RWPE1 (cell line): Measurements from ENCODE around the gene HNF4A.

Experiments
- CTCF ChIA-PET: fragments of 350-600 bp; sonication (Branson Sonifier 250); formaldehyde crosslinking; extraction: SDS; loops from one replicate; lab custom pipeline; 2021; lab: Yijun Ruan, JAX
- POLR2A ChIA-PET: fragments of 400-600 bp; formaldehyde crosslinking; extraction: SDS; loops from one replicate; lab custom pipeline; 2020; ENCODE audit warnings: antibody characterized with exemption; ENCODE audit not compliant: low non-redundant PET; lab: Yijun Ruan, JAX
- DNase-seq: peaks from one replicate; pipeline ENCODE4 v3.0.0; 2012; ENCODE audit warnings: low spot score
- H3K27ac ChIP-seq: fragments of 450-650 bp; 2 replicates; pipeline ENCODE4 v1.5.1; 2017
- TF ChIP-seq, protein P1 (sequence below): fragments of 450-650 bp; conservative IDR thresholded peaks from 2 replicates; pipeline ENCODE4 v1.5.1; 2017; ENCODE audit warnings: low read depth, mild to moderate bottlenecking

Gene HNF4A

DNA sequence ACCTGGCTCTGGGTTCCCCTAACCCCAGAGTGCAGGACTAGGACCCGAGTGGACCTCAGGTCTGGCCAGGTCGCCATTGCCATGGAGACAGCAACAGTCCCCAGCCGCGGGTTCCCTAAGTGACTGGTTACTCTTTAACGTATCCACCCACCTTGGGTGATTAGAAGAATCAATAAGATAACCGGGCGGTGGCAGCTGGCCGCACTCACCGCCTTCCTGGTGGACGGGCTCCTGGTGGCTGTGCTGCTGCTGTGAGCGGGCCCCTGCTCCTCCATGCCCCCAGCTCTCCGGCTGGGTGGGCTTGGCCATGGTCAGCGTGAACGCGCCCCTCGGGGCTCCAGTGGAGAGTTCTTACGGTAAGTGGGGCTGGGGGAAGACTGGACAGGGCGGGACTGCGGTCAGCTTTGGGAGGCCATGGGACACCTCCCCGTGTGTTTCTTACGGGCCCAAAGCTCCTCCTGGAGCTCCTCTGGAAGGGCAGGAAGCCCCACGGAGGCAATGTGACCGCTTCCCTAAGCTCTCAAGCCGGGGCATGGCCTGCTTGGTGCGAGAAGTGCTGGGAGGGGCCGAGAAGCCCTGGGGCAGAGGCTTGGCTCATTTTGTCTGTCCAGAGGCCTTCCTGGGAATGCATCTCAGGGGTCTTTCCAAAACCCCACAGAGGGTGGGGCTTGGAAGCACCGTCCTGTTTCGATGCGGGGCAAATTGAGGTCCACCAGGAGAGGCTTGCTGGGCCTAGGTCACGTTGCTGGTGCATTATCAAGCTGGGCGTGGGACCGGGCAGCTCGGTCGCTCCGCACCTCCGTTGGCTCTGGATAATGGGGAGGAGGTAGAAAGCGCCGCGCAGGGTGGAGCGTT, at the start of gene HNF4A:
HNF4A (plus strand) TSS at position 202 of the 855 bp plus-strand sequence; CDS start at position 308, 106 bp downstream.
- H3K27ac ChIP-seq: no peak within 1 kb of the TSS
- ChIA-PET CTCF (interaction anchor here (0.6 kb wide), 1 partner anchor 139 kb away, joined by 3 read pairs; no protein-coding TSS in a partner anchor), POLR2A (no interaction called here)

DNA sequence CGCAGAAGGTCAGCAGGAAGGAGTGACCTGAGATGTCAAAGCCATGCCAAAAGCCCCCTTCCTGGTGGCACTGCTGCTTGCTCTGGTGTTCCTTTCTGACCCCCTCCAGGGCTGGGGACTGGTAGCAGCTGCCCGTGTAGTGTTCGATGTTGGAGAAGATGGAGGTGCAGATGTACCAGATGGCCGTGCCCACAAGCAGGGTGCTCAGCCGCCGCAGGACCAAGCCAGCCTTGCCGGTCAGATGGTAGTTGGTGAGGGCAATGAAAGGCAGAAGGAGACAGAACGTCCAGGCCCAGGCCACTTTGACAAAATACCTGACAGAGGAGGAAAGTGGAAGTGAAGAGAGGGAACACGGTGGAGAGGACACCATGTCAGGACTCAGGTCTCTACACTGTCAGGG, 48.6 kb upstream of the HNF4A start:
- no peak for DNase-seq
- peak overlapping the region; percentile 2; the same call in 1 of the 2 replicates for H3K27ac ChIP-seq
- TF ChIP-seq, protein P1, sequence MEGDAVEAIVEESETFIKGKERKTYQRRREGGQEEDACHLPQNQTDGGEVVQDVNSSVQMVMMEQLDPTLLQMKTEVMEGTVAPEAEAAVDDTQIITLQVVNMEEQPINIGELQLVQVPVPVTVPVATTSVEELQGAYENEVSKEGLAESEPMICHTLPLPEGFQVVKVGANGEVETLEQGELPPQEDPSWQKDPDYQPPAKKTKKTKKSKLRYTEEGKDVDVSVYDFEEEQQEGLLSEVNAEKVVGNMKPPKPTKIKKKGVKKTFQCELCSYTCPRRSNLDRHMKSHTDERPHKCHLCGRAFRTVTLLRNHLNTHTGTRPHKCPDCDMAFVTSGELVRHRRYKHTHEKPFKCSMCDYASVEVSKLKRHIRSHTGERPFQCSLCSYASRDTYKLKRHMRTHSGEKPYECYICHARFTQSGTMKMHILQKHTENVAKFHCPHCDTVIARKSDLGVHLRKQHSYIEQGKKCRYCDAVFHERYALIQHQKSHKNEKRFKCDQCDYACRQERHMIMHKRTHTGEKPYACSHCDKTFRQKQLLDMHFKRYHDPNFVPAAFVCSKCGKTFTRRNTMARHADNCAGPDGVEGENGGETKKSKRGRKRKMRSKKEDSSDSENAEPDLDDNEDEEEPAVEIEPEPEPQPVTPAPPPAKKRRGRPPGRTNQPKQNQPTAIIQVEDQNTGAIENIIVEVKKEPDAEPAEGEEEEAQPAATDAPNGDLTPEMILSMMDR: no peak
- ChIA-PET CTCF (interaction anchor here (0.7 kb wide), 1 partner anchor 339 kb away, joined by 4 read pairs; no protein-coding TSS in a partner anchor), POLR2A (no interaction called here)

More for the DNA sequence above, at the start of gene HNF4A:
- TF ChIP-seq, protein P1: no peak
- DNase-seq: no peak

- ChIA-PET POLR2A (interaction anchor here (0.8 to 1.6 kb wide), 5 partner anchors 93 to 159 kb away, joined by 3 to 7 read pairs (median 4); no protein-coding TSS in a partner anchor), CTCF (interaction anchor here (0.5 to 4.4 kb wide), 14 partner anchors 10 to 300 kb away, joined by 3 to 145 read pairs (median 4); no protein-coding TSS in a partner anchor)
- TF ChIP-seq, protein P1: no peak
- no peak for DNase-seq
- H3K27ac ChIP-seq: peak overlapping the region; percentile 67
Observed at GRCh38 chr20:44309763-44310663, 45.5 kb upstream of the HNF4A start.

- peak within 1 kb of the TSS; percentile 67 for H3K27ac ChIP-seq
- ChIA-PET POLR2A (interaction anchor here (0.7 to 1.6 kb wide), 6 partner anchors 94 to 158 kb away, joined by 3 to 7 read pairs (median 4); no protein-coding TSS in a partner anchor), CTCF (interaction anchor here (0.5 to 4.4 kb wide), 41 partner anchors 9 to 1905 kb away, joined by 3 to 145 read pairs (median 4); partner anchors contain the start of genes OSER1 and TTPAL)
- peak; percentile 100 for DNase-seq
- TF ChIP-seq, protein P1: peak; percentile 100
Observed at GRCh38 chr20:44310664-44311639, 44.5 kb upstream of the HNF4A start, which contains the start of gene FITM2. Gene FITM2 (minus strand): TSS chr20:44311202. CDS start chr20:44311148, 54 bp downstream.

DNA sequence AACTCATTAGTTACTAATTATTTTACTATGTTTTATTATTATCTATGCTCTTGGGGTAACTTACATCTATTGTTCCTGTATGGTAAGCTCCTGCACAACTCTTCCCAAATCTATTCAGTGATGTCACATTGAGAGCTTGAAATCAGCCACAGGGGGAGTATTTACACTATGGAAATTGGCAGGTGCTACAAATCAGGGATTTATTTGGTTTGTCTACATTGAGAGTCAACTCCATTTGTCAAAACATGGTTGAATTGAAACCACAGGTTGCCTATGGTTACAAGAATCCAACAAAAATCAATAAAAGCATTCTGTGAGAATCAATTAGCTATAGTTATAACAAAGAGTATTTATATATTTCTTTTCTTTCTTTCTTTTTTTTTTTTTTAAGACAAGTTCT, 40.6 kb upstream of the HNF4A start:
- TF ChIP-seq, protein P1: no peak
- ChIA-PET CTCF (interaction anchor here (0.6 to 1.4 kb wide), 4 partner anchors 28 to 198 kb away, joined by 3 to 6 read pairs (median 4); no protein-coding TSS in a partner anchor), POLR2A (interaction anchor here (0.6 kb wide), 2 partner anchors 96 to 103 kb away, joined by 3 to 4 read pairs; no protein-coding TSS in a partner anchor)
- DNase-seq: no peak
- no peak overlapping the region for H3K27ac ChIP-seq
